GM20000 (cell line): Measurements from ENCODE around the gene PPFIA1.

Experiments
- DNase-seq: peaks from one replicate; pipeline ENCODE4 v3.0.0; 2012; ENCODE audit warnings: low spot score
- CTCF ChIP-seq: IDR thresholded peaks from 2 replicates; pipeline ENCODE4 v1.5.1; 2012; ENCODE audit warnings: mild to moderate bottlenecking, control low read depth; ENCODE audit errors: extremely low read depth, missing control alignments

PPFIA1 gene

DNA sequence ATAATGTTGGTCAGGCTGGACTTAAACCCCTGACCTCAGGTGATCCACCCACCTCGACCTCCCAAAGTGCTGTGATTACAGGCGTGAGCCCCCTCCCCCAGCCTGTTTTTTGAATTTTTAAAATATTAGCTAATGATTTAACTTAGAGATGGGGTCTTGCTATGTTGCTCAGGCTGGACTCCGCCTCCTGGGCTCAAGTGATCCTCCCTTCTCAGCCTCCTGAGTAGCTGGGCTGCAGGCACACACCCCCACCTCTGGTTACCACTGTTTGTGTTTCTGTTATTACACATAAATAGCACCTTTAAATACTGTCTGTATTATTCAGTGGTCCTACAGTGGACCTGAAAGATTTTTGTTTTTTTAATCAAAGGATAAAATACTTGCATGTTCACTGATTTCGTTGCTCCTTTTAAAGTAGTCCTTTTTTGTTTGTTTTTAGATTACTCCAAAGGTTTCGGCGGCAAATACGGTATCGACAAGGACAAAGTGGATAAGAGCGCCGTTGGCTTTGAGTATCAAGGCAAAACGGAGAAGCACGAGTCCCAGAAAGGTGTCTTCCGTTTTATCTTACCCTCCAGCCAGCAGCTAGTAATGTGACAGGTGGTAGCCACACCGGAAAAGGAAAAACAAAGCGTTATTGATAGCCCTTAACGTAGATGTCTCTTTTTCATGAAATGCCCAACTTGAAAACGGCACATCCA is 149.0 kb downstream of the PPFIA1 start:
- TF ChIP-seq CTCF, result no peak
- no peak for DNase-seq

DNA sequence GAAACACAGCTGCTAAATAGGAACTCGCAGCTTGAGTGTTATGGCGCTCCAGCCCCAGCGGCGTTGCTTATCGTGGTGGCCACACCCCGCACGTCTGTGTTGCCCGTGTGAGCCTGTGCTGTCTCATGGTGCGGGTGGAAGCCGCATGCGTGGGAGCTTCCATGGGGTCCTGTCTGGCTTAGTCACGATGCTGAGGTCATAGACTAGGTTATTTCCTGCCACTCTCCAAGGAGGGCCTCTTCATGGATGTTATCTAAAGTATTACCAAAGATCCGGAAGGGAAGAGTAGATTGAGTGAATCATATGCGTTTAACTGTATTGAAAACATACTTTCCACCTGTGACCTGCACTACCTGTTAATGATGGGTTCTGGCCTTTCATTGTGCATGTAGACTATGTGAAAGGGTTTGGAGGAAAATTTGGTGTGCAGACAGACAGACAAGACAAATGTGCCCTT is 149.5 kb downstream of the PPFIA1 start:
- TF ChIP-seq CTCF, result no peak
- no peak for DNase-seq

- no peak for DNase-seq
- TF ChIP-seq CTCF, result no peak
Measured at GRCh38 chr11:70420496-70420895, 150.0 kb downstream of the PPFIA1 start.

GRCh38 chr11:70421123-70421522 is 150.6 kb downstream of the PPFIA1 start:
- no peak for TF ChIP-seq CTCF
- no peak for DNase-seq

GRCh38 chr11:70422692-70423522 is 152.4 kb downstream of the PPFIA1 start:
- TF ChIP-seq CTCF, result no peak
- DNase-seq, result no peak

GRCh38 chr11:70423523-70424505 is 153.3 kb downstream of the PPFIA1 start:
- TF ChIP-seq CTCF, result no peak
- peak; percentile 68 for DNase-seq
